GM12878 (cell line): ENCODE measurements around the gene PKP4. TPM values are rescaled to one million over a fixed set of nuclear protein-coding genes. Genes with fewer than 3 reads are reported as not detected.

Experiments used
- ATAC-seq: fragments of 200-7000 bp; cut with Tn5 transposase; 3 replicates; pipeline ENCODE4 v1.9.1; 2020; ENCODE audit warnings: mild to moderate bottlenecking, moderate library complexity
- BruUV-seq: library from RNA; stranded (reverse); fragments of 400-500 nt; replicated peaks from 2 replicates; lab custom pipeline; 2021; lab: Mats Ljungman, UMichigan
- CTCF ChIA-PET: fragments of 300-600 bp; sonication (Branson Sonifier 250); formaldehyde crosslinking; extraction: SDS; loops from one replicate; lab custom pipeline; 2021; ENCODE audit warnings: inconsistent platforms; lab: Yijun Ruan, JAX
- POLR2A ChIA-PET: fragments of 350-600 bp; formaldehyde crosslinking; extraction: SDS; loops from one replicate; lab custom pipeline; 2021; ENCODE audit warnings: inconsistent platforms; lab: Charles Lee
- RAD21 ChIA-PET: fragments of 300-600 bp; sonication (Branson Sonifier 250); formaldehyde crosslinking; loops from one replicate; lab custom pipeline; 2023; ENCODE audit warnings: antibody characterized with exemption; ENCODE audit not compliant: unreplicated experiment; lab: Charles Lee
- SMC1A ChIA-PET: fragments of 300-600 bp; sonication (Branson Sonifier 250); formaldehyde crosslinking; loops from one replicate; lab custom pipeline; 2023; ENCODE audit not compliant: unreplicated experiment, uncharacterized antibody; lab: Charles Lee
- DNase-seq: peaks from one replicate; pipeline ENCODE4 v3.0.0-alpha.2; 2011; ENCODE audit warnings: low read depth, low spot score
- FAIRE-seq: peaks from 3 replicates; lab custom pipeline; 2011; peaks lifted over from hg19 to GRCh38; lab: Jason Lieb, UNC
- H2AFZ ChIP-seq: 2 replicates; pipeline ENCODE4 v1.6.0; 2011; ENCODE audit warnings: low read depth, low read length, control low read depth; ENCODE audit not compliant: control insufficient read depth
- H3K27ac ChIP-seq: 2 replicates; pipeline ENCODE4 v1.5.1; 2011; ENCODE audit warnings: control low read depth; ENCODE audit not compliant: control insufficient read depth, insufficient read depth
- H3K27me3 ChIP-seq, 2 experiments: replicated peaks in 1 of 2; 2 replicates each; pipeline versions ENCODE4 v1.6.0 to v1.6.1; 2011; ENCODE audit warnings: low read length in 1 of 2; ENCODE audit not compliant: control insufficient read depth in 2 of 2, insufficient read depth in 2 of 2
- H3K36me3 ChIP-seq, 2 experiments: 2 replicates each; pipeline ENCODE4 v1.5.1; 2011; ENCODE audit warnings: low read length in 1 of 2; ENCODE audit not compliant: control insufficient read depth in 2 of 2, insufficient read depth in 2 of 2
- H3K4me1 ChIP-seq: 2 replicates; pipeline ENCODE4 v1.6.1; 2011; ENCODE audit warnings: mild to moderate bottlenecking, low read length, moderate library complexity, mixed read lengths; ENCODE audit not compliant: control insufficient read depth, insufficient read depth
- H3K4me2 ChIP-seq: 2 replicates; pipeline ENCODE4 v1.6.0; 2011; ENCODE audit warnings: control low read depth; ENCODE audit not compliant: control insufficient read depth, insufficient read depth
- H3K4me3 ChIP-seq: fragments of 200-600 bp; sonication (generic); 2 replicates; pipeline ENCODE4 v1.5.1; 2016
- H3K79me2 ChIP-seq: 2 replicates; pipeline ENCODE4 v1.6.0; 2011; ENCODE audit warnings: low read length; ENCODE audit not compliant: control insufficient read depth, insufficient read depth
- H3K9ac ChIP-seq: 2 replicates; pipeline ENCODE4 v1.8.0; 2011; ENCODE audit warnings: low read length, control low read depth, mixed read lengths; ENCODE audit not compliant: control insufficient read depth, insufficient read depth
- H3K9me3 ChIP-seq: replicated peaks from 3 replicates; pipeline ENCODE4 v1.5.1; 2011; ENCODE audit warnings: mild to moderate bottlenecking, low read length; ENCODE audit not compliant: control insufficient read depth, insufficient read depth
- H4K20me1 ChIP-seq: 2 replicates; pipeline ENCODE4 v1.6.0; 2011; ENCODE audit not compliant: control insufficient read depth, insufficient read depth
- BRCA1 ChIP-seq: IDR thresholded peaks from 2 replicates; pipeline ENCODE4 v1.6.1; 2011; ENCODE audit warnings: low read depth, low read length, improper control_type of control experiment
- CBX3 ChIP-seq: fragments of 200-600 bp; sonication (generic); IDR thresholded peaks from 2 replicates; pipeline ENCODE4 v1.6.1; 2016; ENCODE audit warnings: low read depth, borderline replicate concordance
- CREB1 ChIP-seq: IDR thresholded peaks from 2 replicates; pipeline ENCODE4 v1.6.1; 2012; ENCODE audit warnings: low read depth, mild to moderate bottlenecking, inconsistent platforms
- CREM ChIP-seq: IDR thresholded peaks from 2 replicates; pipeline ENCODE4 v1.6.1; 2014; ENCODE audit warnings: antibody characterized with exemption, low read depth
- ESRRA ChIP-seq: IDR thresholded peaks from 2 replicates; pipeline ENCODE4 v1.6.1; 2012; ENCODE audit warnings: mild to moderate bottlenecking, low read length, improper control_type of control experiment
- HCFC1 ChIP-seq: fragments of 150-350 bp; IDR thresholded peaks from 2 replicates; pipeline ENCODE4 v1.6.1; 2014; ENCODE audit warnings: low read length
- IRF5 ChIP-seq: fragments of 450-650 bp; IDR thresholded peaks from 2 replicates; pipeline ENCODE4 v1.6.1; 2017; ENCODE audit warnings: borderline replicate concordance
- KLF5 ChIP-seq: fragments of 450-650 bp; IDR thresholded peaks from 2 replicates; pipeline ENCODE4 v1.6.1; 2014; ENCODE audit warnings: mild to moderate bottlenecking; ENCODE audit not compliant: partially characterized antibody
- NBN ChIP-seq: fragments of 450-650 bp; IDR thresholded peaks from 2 replicates; pipeline ENCODE4 v1.6.1; 2016
- RAD21 ChIP-seq: IDR thresholded peaks from 2 replicates; pipeline ENCODE4 v1.6.1; 2011; ENCODE audit warnings: mild to moderate bottlenecking, low read depth, low read length, moderate library complexity; ENCODE audit not compliant: insufficient read depth
- SMAD5 ChIP-seq: IDR thresholded peaks from 2 replicates; pipeline ENCODE4 v1.6.1; 2016; ENCODE audit warnings: antibody characterized with exemption, low read depth
- SREBF2 ChIP-seq: IDR thresholded peaks from 2 replicates; pipeline ENCODE4 v1.6.1; 2012; ENCODE audit warnings: mild to moderate bottlenecking, low read length
- WGBS: methylation state at CpG from one replicate; pipeline ENCODE4 v1.1.6; 2016; ENCODE audit warnings: low lambda C conversion rate; ENCODE audit not compliant: insufficient replicate concordance, insufficient coverage; ENCODE audit errors: missing lambda C conversion rate; 5-methylcytosine and 5-hydroxymethylcytosine counted together
- in situ Hi-C: fragments of 300-500 bp; cut with MboI; formaldehyde crosslinking; loops from 9 replicates; pipeline ENCODE4 v1.14.3; 2018; ENCODE audit warnings: mixed read lengths
- intact Hi-C: fragments of 100-400 bp; cut with micrococcal nuclease; formaldehyde crosslinking; loops from one replicate; pipeline ENCODE4 v1.14.2; 2022; ENCODE audit not compliant: unreplicated experiment
- polyA plus RNA-seq, 11 experiments: library from polyadenylated mRNA; depleted of rRNA in 4 of 11; unstranded in 6 of 11; stranded (reverse) in 5 of 11; fragments of >200 nt; fragmentation: Nextera tagmentation in 4 of 11; fragmentation: Illumina TruSeq in 1 of 11; extraction: Ambion mirVana in 4 of 11; extraction: Trizol in 1 of 11; gene quantifications; 1 replicate in 1 of 11; 2 replicates in 10 of 11; pipeline versions ENCODE4 v1.2.1 to v1.2.3, GENCODE V29; 2011 to 2016; ENCODE audit warnings: inconsistent platforms in 2 of 11, missing spikeins in 2 of 11, low read depth in 1 of 11
- total RNA-seq, 4 experiments: library from RNA; depleted of rRNA in 3 of 4; stranded (reverse); fragments of >200 nt in 3 of 4; fragmentation: Illumina TruSeq in 1 of 4; extraction: Trizol in 1 of 4; gene quantifications; 2 replicates each; pipeline versions ENCODE4 v1.2.1 to v1.2.3, GENCODE V29; 2013 to 2021
- TF ChIP-seq, protein P1 (sequence below): IDR thresholded peaks from 2 replicates; pipeline ENCODE4 v1.6.1; 2012; ENCODE audit warnings: mild to moderate bottlenecking, low read depth, low read length
- TF ChIP-seq, protein P2 (sequence below): fragments of 450-650 bp; IDR thresholded peaks from 2 replicates; pipeline ENCODE4 v1.6.1; 2017; ENCODE audit warnings: mild to moderate bottlenecking, low read depth, inconsistent platforms; ENCODE audit not compliant: poor library complexity, severe bottlenecking

PKP4 gene
- total and polyA plus RNA-seq, 10 of the 15 experiments (the other 5 are each of a cell fraction or from before 2014, with no cell fraction given), result 4.8 to 35.8 (median 17.7) TPM

DNA sequence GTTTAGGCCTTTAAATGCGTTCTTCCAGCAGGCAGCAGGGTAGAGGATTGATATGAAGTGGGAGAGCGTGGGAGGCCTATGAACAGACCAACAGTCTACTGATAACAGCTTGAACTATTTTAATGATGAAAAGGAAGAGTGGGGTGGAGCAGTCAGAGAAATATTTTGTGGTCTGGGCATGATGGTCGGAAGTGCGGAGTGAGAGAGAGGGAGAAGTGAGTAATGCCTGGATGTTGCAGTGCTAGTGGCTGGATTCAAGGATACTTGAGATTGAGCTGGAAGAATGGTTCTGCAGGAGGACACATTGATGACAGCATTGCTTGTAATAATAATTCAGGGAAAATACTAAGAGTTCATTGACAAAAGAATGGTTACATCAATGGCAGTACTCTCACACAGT is 187.4 kb downstream of the PKP4 start (continued):
- TF ChIP-seq, protein P1, sequence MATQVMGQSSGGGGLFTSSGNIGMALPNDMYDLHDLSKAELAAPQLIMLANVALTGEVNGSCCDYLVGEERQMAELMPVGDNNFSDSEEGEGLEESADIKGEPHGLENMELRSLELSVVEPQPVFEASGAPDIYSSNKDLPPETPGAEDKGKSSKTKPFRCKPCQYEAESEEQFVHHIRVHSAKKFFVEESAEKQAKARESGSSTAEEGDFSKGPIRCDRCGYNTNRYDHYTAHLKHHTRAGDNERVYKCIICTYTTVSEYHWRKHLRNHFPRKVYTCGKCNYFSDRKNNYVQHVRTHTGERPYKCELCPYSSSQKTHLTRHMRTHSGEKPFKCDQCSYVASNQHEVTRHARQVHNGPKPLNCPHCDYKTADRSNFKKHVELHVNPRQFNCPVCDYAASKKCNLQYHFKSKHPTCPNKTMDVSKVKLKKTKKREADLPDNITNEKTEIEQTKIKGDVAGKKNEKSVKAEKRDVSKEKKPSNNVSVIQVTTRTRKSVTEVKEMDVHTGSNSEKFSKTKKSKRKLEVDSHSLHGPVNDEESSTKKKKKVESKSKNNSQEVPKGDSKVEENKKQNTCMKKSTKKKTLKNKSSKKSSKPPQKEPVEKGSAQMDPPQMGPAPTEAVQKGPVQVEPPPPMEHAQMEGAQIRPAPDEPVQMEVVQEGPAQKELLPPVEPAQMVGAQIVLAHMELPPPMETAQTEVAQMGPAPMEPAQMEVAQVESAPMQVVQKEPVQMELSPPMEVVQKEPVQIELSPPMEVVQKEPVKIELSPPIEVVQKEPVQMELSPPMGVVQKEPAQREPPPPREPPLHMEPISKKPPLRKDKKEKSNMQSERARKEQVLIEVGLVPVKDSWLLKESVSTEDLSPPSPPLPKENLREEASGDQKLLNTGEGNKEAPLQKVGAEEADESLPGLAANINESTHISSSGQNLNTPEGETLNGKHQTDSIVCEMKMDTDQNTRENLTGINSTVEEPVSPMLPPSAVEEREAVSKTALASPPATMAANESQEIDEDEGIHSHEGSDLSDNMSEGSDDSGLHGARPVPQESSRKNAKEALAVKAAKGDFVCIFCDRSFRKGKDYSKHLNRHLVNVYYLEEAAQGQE, result no peak
- TF ChIP-seq BRCA1 (no peak), SREBF2 (no peak), NBN (no peak)

DNA sequence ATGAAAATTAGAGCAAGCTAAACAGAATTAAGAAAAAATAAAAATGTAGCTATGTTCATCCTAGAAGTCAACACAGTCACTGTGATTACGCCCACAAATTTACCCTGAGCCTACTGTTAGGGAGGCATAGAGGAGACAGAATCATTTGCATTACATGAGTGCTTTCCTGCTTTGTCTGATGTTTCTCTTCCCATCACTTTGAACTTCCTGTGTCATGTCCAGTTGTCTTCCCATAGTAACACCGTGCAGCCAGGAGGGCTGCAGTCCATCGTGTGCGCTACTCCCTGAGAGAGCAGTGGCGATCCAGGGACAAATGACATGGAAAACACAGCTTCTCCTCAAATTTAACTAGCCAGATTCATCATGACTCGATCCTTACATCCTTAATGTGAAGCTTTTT is 188.5 kb downstream of the PKP4 start:
- WGBS, result 89% methylated on average over 6 of the region's 6 CpGs
- TF ChIP-seq SMAD5 (no peak), CREB1 (no peak), HCFC1 (no peak), ESRRA (no peak), RAD21 (no peak), CBX3 (no peak), IRF5 (no peak), CREM (no peak), KLF5 (no peak)
- TF ChIP-seq, protein P2, sequence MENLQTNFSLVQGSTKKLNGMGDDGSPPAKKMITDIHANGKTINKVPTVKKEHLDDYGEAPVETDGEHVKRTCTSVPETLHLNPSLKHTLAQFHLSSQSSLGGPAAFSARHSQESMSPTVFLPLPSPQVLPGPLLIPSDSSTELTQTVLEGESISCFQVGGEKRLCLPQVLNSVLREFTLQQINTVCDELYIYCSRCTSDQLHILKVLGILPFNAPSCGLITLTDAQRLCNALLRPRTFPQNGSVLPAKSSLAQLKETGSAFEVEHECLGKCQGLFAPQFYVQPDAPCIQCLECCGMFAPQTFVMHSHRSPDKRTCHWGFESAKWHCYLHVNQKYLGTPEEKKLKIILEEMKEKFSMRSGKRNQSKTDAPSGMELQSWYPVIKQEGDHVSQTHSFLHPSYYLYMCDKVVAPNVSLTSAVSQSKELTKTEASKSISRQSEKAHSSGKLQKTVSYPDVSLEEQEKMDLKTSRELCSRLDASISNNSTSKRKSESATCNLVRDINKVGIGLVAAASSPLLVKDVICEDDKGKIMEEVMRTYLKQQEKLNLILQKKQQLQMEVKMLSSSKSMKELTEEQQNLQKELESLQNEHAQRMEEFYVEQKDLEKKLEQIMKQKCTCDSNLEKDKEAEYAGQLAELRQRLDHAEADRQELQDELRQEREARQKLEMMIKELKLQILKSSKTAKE, result no peak
- Histone ChIP-seq H3K9me3 (no peaks in the 10 kb centered on the region), H3K4me2 (no peak overlapping the region), H4K20me1 (no peaks in the 10 kb centered on the region), H3K9ac (no peak overlapping the region), H3K36me3 (no peaks in the 10 kb centered on the region), H3K79me2 (no peaks in the 10 kb centered on the region), H3K27ac (no peak overlapping the region), H2AFZ (no peak overlapping the region), H3K27me3 (no peaks in the 10 kb centered on the region), H3K4me3 (no peak overlapping the region), H3K4me1 (no peaks in the 10 kb centered on the region)
- RAD21 ChIA-PET, result no interaction called here
- FAIRE-seq (no peak), DNase-seq (no peak), ATAC-seq (no peak)
- POLR2A ChIA-PET, result no interaction called here
- intact Hi-C loops, result no loop called here
- SMC1A ChIA-PET, result interaction anchor here (1.4 to 1.5 kb wide), 2 partner anchors 8 to 9 kb away, joined by 3 to 4 read pairs; no protein-coding TSS in a partner anchor
- in situ Hi-C loops, result no loop called here
- CTCF ChIA-PET, result interaction anchor here (1.0 to 1.3 kb wide), 2 partner anchors 15 to 22 kb away, joined by 3 read pairs; no protein-coding TSS in a partner anchor
- BruUV-seq, result no TSS peak
